Bronchial epithelial cell (primary cell): ENCODE data around the gene ZNF644. TPM values are rescaled to one million over a fixed set of nuclear protein-coding genes. Genes with fewer than 3 reads are reported as not detected.

Experiments
- DNase-seq: peaks from one replicate; pipeline ENCODE4 v3.0.0-alpha.2; 2010; ENCODE audit warnings: low read depth
- FAIRE-seq: peaks from 2 replicates; lab custom pipeline; 2011; peaks lifted over from hg19 to GRCh38; lab: Jason Lieb, UNC
- H3K27me3 ChIP-seq: 2 replicates; pipeline ENCODE4 v1.5.1; 2011; ENCODE audit warnings: low read length; ENCODE audit not compliant: control insufficient read depth, insufficient read depth
- H3K36me3 ChIP-seq: 2 replicates; pipeline ENCODE4 v1.5.1; 2011; ENCODE audit warnings: low read length; ENCODE audit not compliant: control insufficient read depth, insufficient read depth
- H3K4me3 ChIP-seq: 2 replicates; pipeline ENCODE4 v1.5.1; 2011; ENCODE audit warnings: mild to moderate bottlenecking, low read depth, low read length, control low read depth
- CTCF ChIP-seq: IDR thresholded peaks from 2 replicates; pipeline ENCODE4 v1.5.1; 2011; ENCODE audit warnings: mild to moderate bottlenecking, moderate library complexity, low read length, control low read depth, inconsistent platforms; ENCODE audit not compliant: insufficient read depth, severe bottlenecking
- total RNA-seq: library from RNA; depleted of rRNA; stranded (reverse); fragments of >200 nt; gene quantifications from 2 replicates; pipeline ENCODE4 v1.2.1, GENCODE V29; 2014

The ZNF644 gene
- total RNA-seq, 1 donor from 2014 or later: 54.5 TPM

- DNase-seq (no peak), FAIRE-seq (no peak)
- TF ChIP-seq CTCF: no peak
- H3K4me3 ChIP-seq: no peak overlapping the region
- no peaks in the 10 kb centered on the region for H3K36me3 ChIP-seq
- H3K27me3 ChIP-seq: no peaks in the 10 kb centered on the region
Observed at GRCh38 chr1:91038582-91038981, 16.7 kb upstream of the ZNF644 start.

- Histone ChIP-seq H3K27me3 (no peaks in the 10 kb centered on the region), H3K4me3 (no peak overlapping the region), H3K36me3 (no peaks in the 10 kb centered on the region)
- TF ChIP-seq CTCF: no peak
- no peak for DNase-seq
- no peak for FAIRE-seq
Observed at GRCh38 chr1:91036894-91037829, 15.3 kb upstream of the ZNF644 start.

- DNase-seq (no peak), FAIRE-seq (no peak)
- TF ChIP-seq CTCF: no peak
- peaks cover 2% of the 10 kb centered on the region for H3K27me3 ChIP-seq
- H3K36me3 ChIP-seq: no peaks in the 10 kb centered on the region
- H3K4me3 ChIP-seq: no peak overlapping the region
Observed at GRCh38 chr1:91032349-91032748, 10.5 kb upstream of the ZNF644 start.

GRCh38 chr1:91031081-91031480, 9.2 kb upstream of the ZNF644 start:
- H3K4me3 ChIP-seq: no peak overlapping the region
- FAIRE-seq (no peak), DNase-seq (no peak)
- no peak for TF ChIP-seq CTCF
- peaks cover 2% of the 10 kb centered on the region for H3K27me3 ChIP-seq
- no peaks in the 10 kb centered on the region for H3K36me3 ChIP-seq

- Histone ChIP-seq H3K4me3 (no peak overlapping the region), H3K36me3 (no peaks in the 10 kb centered on the region), H3K27me3 (peaks cover 2% of the 10 kb centered on the region)
- FAIRE-seq (no peak), DNase-seq (peak; percentile 61)
- TF ChIP-seq CTCF: peak; percentile 2
Observed at GRCh38 chr1:91026777-91027176, 4.9 kb upstream of the ZNF644 start.
